Lung (tissue), 12 donors: Measurements from ENCODE around the gene TNFAIP8. TPM values are rescaled to one million over a fixed set of nuclear protein-coding genes. Genes with fewer than 3 reads are reported as not detected.

ENCODE experiments used
- ATAC-seq: fragments of 200-7000 bp; cut with Tn5 transposase; one replicate; pipeline ENCODE4 v1.9.1; 2020; ENCODE audit warnings: moderate number of reproducible peaks; ENCODE audit not compliant: insufficient read depth, low FRiP score
- DNase-seq, 3 donors: peaks; one replicate each; pipeline ENCODE4 v3.0.0-alpha.2; 2013 to 2017
- H3K27ac ChIP-seq, 2 donors: one replicate each; pipeline ENCODE4 v1.5.1; 2013; ENCODE audit warnings: mild to moderate bottlenecking in 2 of 2, moderate library complexity in 2 of 2, control low read depth in 1 of 2, inconsistent platforms in 1 of 2, low read depth in 1 of 2, low read length in 1 of 2
- H3K27me3 ChIP-seq, 3 donors: one replicate each; pipeline ENCODE4 v1.5.1; 2013; ENCODE audit warnings: low read length in 2 of 3; ENCODE audit not compliant: control insufficient read depth in 3 of 3, insufficient read depth in 3 of 3
- H3K36me3 ChIP-seq, 4 donors: one replicate each; pipeline ENCODE4 v1.5.1; 2013; ENCODE audit warnings: low read length in 4 of 4, mild to moderate bottlenecking in 1 of 4, moderate library complexity in 1 of 4; ENCODE audit not compliant: control insufficient read depth in 4 of 4, insufficient read depth in 4 of 4
- H3K4me1 ChIP-seq, 5 donors: one replicate each; pipeline ENCODE4 v1.5.1; 2013; ENCODE audit warnings: low read length in 5 of 5, mild to moderate bottlenecking in 2 of 5, moderate library complexity in 1 of 5; ENCODE audit not compliant: control insufficient read depth in 5 of 5, insufficient read depth in 5 of 5
- H3K4me3 ChIP-seq: one replicate; pipeline ENCODE4 v1.5.1; 2013; ENCODE audit warnings: mild to moderate bottlenecking, control low read depth, moderate library complexity
- H3K9ac ChIP-seq, 2 donors: one replicate each; pipeline ENCODE4 v1.5.1; 2013; ENCODE audit warnings: low read length in 2 of 2, control low read depth in 1 of 2; ENCODE audit not compliant: insufficient read depth in 1 of 2
- H3K9me3 ChIP-seq, 4 donors: one replicate each; pipeline ENCODE4 v1.5.1; 2013; ENCODE audit warnings: low read length in 3 of 4, mild to moderate bottlenecking in 1 of 4, moderate library complexity in 1 of 4; ENCODE audit not compliant: control insufficient read depth in 4 of 4, insufficient read depth in 3 of 4
- CTCF ChIP-seq: IDR thresholded peaks from 2 replicates; pipeline ENCODE4 v1.5.1; 2012; ENCODE audit warnings: mild to moderate bottlenecking; ENCODE audit errors: control extremely low read depth, extremely low read depth
- WGBS, 2 donors: extraction: QIAGEN DNeasy Blood & Tissue Kit; methylation state at CpG; one replicate each; pipeline ENCODE4 v1.1.7; 2013; 5-methylcytosine and 5-hydroxymethylcytosine counted together
- polyA plus RNA-seq, 2 donors: library from polyadenylated mRNA; stranded (reverse); fragments of 200-250 nt; gene quantifications; one replicate each; pipeline ENCODE4 v1.2.1, GENCODE V29; 2013
- total RNA-seq, 2 donors: library from RNA; depleted of rRNA in 1 of 2; stranded (reverse); fragments of >200 nt in 1 of 2; gene quantifications; one replicate each; pipeline ENCODE4 v1.2.1, GENCODE V29; 2014 to 2021
- donor health status: control.
- donor health status: control.
- donor health status: Bipolar disorder and iron deficiency.
- donor health status: healthy.
- donor health status: DM: yes; HTN: yes; CAD: no.

Gene TNFAIP8
- total and polyA plus RNA-seq, 4 donors: 11.5 to 58.9 (median 35.6) TPM

GRCh38 chr5:119311688-119312087 is 44.1 kb upstream of the TNFAIP8 start:
- ATAC-seq: no peak
- H3K4me1 ChIP-seq: peaks cover 4 to 31% (median 17%) of the 10 kb centered on the region in 5 donors
- H3K9ac ChIP-seq: no peak overlapping the region
- no peak for DNase-seq
- 77 to 88% methylated on average over 2 of the region's 2 CpGs for WGBS, 2 donors
- no peak overlapping the region for H3K27ac ChIP-seq
- no peak overlapping the region for H3K4me3 ChIP-seq
- TF ChIP-seq CTCF: no peak
- no peaks in the 10 kb centered on the region for H3K36me3 ChIP-seq
- H3K27me3 ChIP-seq: no peaks in the 10 kb centered on the region
- H3K9me3 ChIP-seq: no peaks in the 10 kb centered on the region

GRCh38 chr5:119312403-119312802 is 43.4 kb upstream of the TNFAIP8 start:
- Histone ChIP-seq H3K4me1 (peaks cover 4 to 31% (median 17%) of the 10 kb centered on the region in 5 donors), H3K9me3 (no peaks in the 10 kb centered on the region), H3K9ac (no peak overlapping the region), H3K4me3 (no peak overlapping the region), H3K27ac (no peak overlapping the region), H3K27me3 (no peaks in the 10 kb centered on the region), H3K36me3 (no peaks in the 10 kb centered on the region)
- TF ChIP-seq CTCF: no peak
- WGBS, 2 donors: 59 to 82% methylated on average over 5 of the region's 5 CpGs
- no peak for DNase-seq
- ATAC-seq: no peak

GRCh38 chr5:119313197-119313596 is 42.6 kb upstream of the TNFAIP8 start:
- peaks cover 4 to 31% (median 16%) of the 10 kb centered on the region in 5 donors for H3K4me1 ChIP-seq
- no peak overlapping the region for H3K27ac ChIP-seq
- DNase-seq (peak in 2 of 3 donors; percentile 50 to 67), ATAC-seq (no peak)
- no peaks in the 10 kb centered on the region for H3K27me3 ChIP-seq
- 74 to 85% methylated on average over 1 of the region's 1 CpG for WGBS, 2 donors
- H3K9ac ChIP-seq: no peak overlapping the region
- no peak for TF ChIP-seq CTCF
- no peaks in the 10 kb centered on the region for H3K36me3 ChIP-seq
- H3K4me3 ChIP-seq: no peak overlapping the region
- H3K9me3 ChIP-seq: no peaks in the 10 kb centered on the region
